GM18498 (cell line): Measurements from ENCODE around the gene GXYLT2.

Experiments used
- ATAC-seq: cut with Tn5 transposase; IDR thresholded peaks from one replicate; pipeline ENCODE4 v1.9.1; 2021; ENCODE audit warnings: mild to moderate bottlenecking, moderate library complexity; ENCODE audit not compliant: unreplicated experiment

Gene GXYLT2

DNA sequence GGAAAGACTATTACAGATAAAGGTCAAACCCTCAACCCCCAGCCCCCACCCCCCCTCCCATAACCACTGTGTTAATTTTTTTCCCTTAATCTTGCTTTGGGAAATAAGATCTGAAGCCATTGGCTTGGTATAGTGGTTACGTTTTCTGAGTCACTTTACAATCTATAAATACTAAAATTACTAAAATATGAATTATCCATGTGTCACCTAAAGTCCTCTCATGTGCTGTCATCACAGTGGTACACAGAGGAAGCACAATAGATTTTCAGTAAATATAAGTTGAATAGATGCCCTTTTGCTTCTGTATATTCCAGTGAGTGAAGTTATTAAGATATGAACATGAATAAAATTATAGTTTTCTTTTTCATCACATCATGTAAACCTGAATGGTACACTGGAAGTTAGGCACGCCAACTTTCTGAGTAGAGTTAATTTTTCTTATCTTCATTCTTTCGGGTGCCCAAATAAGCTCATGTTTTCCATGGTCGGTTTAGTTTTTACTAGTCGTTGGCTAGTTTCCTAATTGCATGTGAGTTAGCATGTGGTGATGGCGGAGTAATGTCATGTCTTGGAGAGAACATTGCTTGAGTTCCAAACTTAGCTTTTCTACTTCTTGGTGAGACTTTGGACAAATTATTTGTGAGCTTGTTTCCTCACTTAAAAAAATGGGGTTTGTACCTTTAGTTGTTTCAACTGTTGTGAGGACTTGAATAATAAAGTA is 120.3 kb downstream of the GXYLT2 start:
- no peak for ATAC-seq

DNA sequence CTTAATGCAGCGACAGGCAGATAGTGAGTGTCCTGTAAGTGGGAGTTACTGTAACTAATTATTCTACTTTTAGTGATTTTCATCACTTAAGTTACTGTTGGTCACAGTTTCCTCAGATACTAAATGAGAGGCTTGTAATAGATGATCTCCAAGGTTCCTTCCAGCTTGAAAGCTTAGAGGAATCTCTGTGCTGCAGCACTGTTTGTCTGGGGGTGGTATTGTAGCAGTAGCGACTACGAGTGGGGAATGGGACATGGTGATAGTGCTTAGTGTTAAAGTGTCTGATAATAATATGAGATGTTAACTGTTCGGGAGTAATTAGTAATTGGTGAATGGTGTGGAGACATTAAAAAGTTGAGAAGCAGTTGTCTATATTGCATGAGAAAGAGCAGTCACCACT is 121.2 kb downstream of the GXYLT2 start:
- no peak for ATAC-seq

DNA sequence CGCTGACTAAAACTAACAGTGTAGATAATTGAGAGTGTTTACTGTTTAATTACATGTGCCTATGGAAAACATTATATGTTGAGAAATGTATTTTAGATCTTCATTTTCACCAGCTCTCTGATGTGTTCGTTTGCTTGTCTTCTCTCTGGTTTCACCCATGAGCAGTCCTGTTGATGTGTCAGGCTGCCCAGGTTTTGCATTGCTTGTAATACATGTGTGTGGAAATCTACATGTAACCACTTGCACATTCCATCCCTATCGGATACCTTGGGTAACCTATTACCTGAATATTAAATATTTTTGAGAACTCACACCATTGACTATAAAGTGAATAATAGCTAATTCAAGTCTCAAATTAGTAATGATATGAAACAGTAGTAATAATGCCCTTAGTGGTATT is 121.9 kb downstream of the GXYLT2 start:
- ATAC-seq, result no peak

DNA sequence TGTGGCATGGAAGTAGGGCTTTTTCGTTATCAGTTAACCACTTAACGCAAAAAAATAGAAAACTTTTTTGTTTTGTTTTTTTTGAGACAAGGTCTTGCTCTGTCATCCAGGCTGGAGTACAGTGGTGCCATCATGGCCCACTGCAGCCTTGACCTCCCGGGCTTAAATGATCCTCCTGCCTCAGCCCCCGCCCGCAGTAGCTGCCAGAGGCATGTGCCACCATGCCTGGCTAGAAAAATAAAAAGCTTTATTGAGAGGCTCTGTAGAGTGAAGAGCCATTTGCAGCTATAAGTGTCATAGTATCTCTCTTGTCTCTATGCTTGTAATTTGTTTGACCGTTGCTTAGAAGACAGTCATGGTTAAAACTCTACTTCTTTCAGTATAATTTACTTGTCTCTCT is 122.3 kb downstream of the GXYLT2 start:
- no peak for ATAC-seq

DNA sequence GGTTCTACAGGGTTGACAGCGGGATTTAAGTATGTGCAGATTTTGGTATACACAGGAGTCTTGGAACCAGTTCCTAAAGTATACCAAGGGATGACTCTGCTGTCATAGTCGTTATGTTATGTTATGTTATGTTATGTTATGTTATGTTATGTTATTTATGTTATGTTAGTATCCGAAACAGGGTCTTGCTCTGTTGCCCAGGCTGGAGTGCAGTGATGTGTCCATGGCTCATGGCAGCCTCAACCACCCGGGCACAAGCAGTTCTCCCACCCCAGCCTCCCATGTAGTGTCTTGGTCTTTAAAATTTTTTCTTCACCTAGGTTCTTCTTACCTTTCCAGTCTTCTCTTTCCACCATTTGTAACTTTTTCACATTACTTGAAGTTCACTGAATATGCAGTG is 130.5 kb downstream of the GXYLT2 start:
- ATAC-seq, result no peak

DNA sequence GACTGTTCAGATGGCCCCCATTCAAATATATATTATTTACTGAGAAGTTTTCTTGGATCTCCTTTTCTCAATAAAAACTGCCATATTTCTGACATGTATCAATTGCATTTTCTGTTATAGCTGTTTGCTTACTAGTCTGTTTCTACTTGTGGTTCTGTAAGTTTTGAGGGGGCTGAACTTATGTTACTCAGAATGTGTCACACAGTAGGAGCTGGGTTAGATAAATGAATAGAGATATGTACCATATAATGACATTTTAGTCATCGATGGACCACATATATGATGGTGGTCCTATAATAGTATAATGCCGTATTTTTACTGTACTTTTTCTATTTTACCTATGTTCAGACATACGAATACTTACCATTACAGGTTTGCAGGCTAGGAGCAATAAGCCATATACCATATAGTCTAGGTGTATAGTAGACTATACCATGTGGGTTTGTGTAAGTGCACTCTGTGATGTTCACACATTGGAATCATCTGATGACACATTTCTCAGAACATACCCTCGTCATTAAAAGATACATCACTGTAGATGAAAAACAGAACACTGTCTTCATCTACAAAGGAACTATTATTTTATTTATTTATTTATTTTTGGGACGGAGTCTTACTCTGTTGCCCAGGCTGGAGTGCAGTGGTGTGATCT is 131.1 kb downstream of the GXYLT2 start:
- no peak for ATAC-seq

DNA sequence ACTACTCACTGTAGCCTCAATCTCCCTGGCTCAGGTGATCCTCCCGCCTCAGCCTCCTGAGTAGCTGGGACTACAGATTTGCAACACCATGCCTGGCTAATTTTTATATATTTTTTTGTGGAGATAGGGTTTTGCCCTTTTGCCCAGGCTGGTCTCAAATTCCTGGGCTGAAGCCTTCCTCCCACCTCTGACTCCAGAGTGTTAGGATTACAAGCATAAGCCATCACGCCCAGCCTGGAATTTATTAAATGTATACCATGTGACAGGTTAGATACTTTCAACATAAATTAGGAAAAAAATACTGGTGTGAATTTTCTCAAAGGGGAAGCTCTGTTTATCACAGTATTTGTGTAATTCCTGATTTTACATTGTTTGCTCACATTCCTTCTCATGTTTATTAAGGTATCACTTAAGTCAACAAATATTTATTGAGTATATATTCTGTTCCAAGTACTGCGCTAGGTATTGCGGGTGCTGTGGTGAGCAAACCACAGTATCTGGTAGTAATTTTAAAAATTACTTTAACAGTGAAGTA is 133.5 kb downstream of the GXYLT2 start:
- no peak for ATAC-seq

DNA sequence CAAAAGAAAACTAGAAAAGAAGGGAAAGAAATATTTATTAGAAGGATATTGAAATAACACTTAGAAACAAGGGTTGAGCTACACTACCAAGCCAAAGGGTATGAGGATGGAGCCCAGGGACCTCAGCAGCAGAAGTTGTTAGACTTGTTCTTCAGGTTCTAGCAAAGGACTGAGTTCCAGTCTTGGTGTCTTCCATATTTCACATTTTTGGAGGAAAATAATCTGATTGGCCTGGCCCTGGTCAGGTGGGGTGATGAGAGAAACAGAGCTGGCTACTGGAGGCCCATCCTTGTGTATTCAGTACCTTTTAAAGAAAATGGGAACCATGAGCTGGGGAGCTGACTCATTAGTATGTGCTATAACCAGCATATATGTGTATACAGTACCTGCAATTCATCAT is 137.0 kb downstream of the GXYLT2 start:
- ATAC-seq, result no peak

DNA sequence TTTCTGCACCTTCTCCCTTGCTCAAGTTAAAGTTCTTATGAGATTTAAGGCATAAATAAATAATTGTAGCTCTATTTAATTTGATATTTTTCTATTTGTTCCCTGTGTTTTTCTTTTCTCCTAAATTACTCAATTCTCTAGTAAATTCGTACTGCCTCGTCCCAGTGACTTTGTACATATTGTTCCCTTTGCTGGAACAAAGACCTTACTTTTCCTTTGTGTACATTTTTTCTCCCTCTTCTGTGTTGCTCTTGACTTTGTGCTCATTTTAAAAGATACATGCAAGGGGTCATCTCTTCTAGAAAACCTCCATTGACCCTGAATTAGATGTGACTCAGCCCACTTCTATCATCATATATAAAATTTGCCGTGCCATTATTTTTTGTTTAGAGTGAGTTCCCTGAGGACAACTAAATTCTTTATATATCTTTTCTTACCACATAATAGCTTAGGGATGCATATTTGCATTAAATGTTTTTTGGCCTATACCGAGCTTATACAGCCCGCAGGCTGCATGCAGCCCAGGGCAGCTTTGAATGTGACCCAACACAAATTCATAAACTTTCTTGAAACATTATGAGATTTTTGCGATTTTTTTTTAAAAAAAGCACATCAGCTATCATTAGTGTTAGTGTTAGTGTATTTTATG is 138.4 kb downstream of the GXYLT2 start:
- no peak for ATAC-seq
